Measurements from ENCODE around the gene DDOST. TPM values are rescaled to one million over a fixed set of nuclear protein-coding genes. Genes with fewer than 3 reads are reported as not detected.

The DDOST gene
- total and polyA plus RNA-seq, 9 donors = 95.5 to 228 (median 172) TPM

- intact Hi-C loops (cut with DNase I) = no loop called here
- no peak for TF ChIP-seq CTCF (IDR thresholded peaks at IDR 0.05)
- TF ChIP-seq POLR2A (IDR thresholded peaks at IDR 0.05) = no peak
- TF ChIP-seq EP300 (IDR thresholded peaks at IDR 0.05) = no peak
- H3K4me1 ChIP-seq (ENCODE audit: insufficient read depth) = peaks cover 4% of the 10 kb centered on the region
- no peaks in the 10 kb centered on the region for H3K27me3 ChIP-seq
- no peaks in the 10 kb centered on the region for H3K9me3 ChIP-seq
- H3K4me3 ChIP-seq = no peak overlapping the region
- WGBS, 3 donors = 7 to 14% (median 11%) methylated on average over 4 of the region's 4 CpGs
- H3K36me3 ChIP-seq = no peaks in the 10 kb centered on the region
- no peak for DNase-seq
- H3K27ac ChIP-seq = no peak overlapping the region
These were observed 30.4 kb downstream of the DDOST start for GRCh38 chr1:20630729-20631128.

- H3K4me1 ChIP-seq (ENCODE audit: insufficient read depth) = no peaks in the 10 kb centered on the region
- DNase-seq = no peak
- H3K4me3 ChIP-seq = no peak overlapping the region
- no peaks in the 10 kb centered on the region for H3K9me3 ChIP-seq
- TF ChIP-seq EP300 (IDR thresholded peaks at IDR 0.05) (no peak), CTCF (IDR thresholded peaks at IDR 0.05) (no peak), POLR2A (IDR thresholded peaks at IDR 0.05) (no peak)
- intact Hi-C loops (cut with DNase I) = no loop called here
- no peaks in the 10 kb centered on the region for H3K36me3 ChIP-seq
- 43 to 65% (median 45%) methylated on average over 1 of the region's 1 CpG for WGBS, 3 donors
- H3K27ac ChIP-seq = no peak overlapping the region
- H3K27me3 ChIP-seq = no peaks in the 10 kb centered on the region
These were observed 34.6 kb downstream of the DDOST start for GRCh38 chr1:20626524-20626923.

- no peak overlapping the region for H3K27ac ChIP-seq
- H3K4me1 ChIP-seq (ENCODE audit: insufficient read depth) = no peaks in the 10 kb centered on the region
- WGBS, 3 donors = 74 to 85% (median 77%) methylated on average over 1 of the region's 1 CpG
- intact Hi-C loops (cut with DNase I) = no loop called here
- H3K4me3 ChIP-seq = no peak overlapping the region
- TF ChIP-seq POLR2A (IDR thresholded peaks at IDR 0.05) (no peak), EP300 (IDR thresholded peaks at IDR 0.05) (no peak), CTCF (IDR thresholded peaks at IDR 0.05) (no peak)
- H3K9me3 ChIP-seq = no peaks in the 10 kb centered on the region
- DNase-seq = no peak
- H3K36me3 ChIP-seq = no peaks in the 10 kb centered on the region
- no peaks in the 10 kb centered on the region for H3K27me3 ChIP-seq
These were observed 35.1 kb downstream of the DDOST start for GRCh38 chr1:20626098-20626427.

- intact Hi-C loops (cut with DNase I) = no loop called here
- H3K27me3 ChIP-seq = no peaks in the 10 kb centered on the region
These were observed 35.7 kb downstream of the DDOST start for GRCh38 chr1:20625176-20626097.

More at GRCh38 chr1:20625176-20626097, 35.7 kb downstream of the DDOST start:
- no peak overlapping the region for H3K27ac ChIP-seq
- TF ChIP-seq CTCF (IDR thresholded peaks at IDR 0.05) (no peak), POLR2A (IDR thresholded peaks at IDR 0.05) (no peak), EP300 (IDR thresholded peaks at IDR 0.05) (no peak)
- H3K4me3 ChIP-seq = no peak overlapping the region
- no peaks in the 10 kb centered on the region for H3K36me3 ChIP-seq
- no peaks in the 10 kb centered on the region for H3K4me1 ChIP-seq (ENCODE audit: insufficient read depth)
- WGBS, 3 donors = 78 to 87% (median 86%) methylated on average over 3 of the region's 3 CpGs
- no peak for DNase-seq
- H3K9me3 ChIP-seq = no peaks in the 10 kb centered on the region
